Spleen (tissue), 7 donors: ENCODE data around the gene GNAO1.

Experiments used
- CTCF ChIP-seq, 11 experiments: fragments of 200-600 bp in 7 of 11; fragments of 450-650 bp in 4 of 11; sonication (generic) in 4 of 11; IDR thresholded peaks in 8 of 11; conservative IDR thresholded peaks in 3 of 11; 1 replicate in 7 of 11; 2 replicates in 4 of 11; pipeline versions ENCODE4 v1.4.0 to v1.8.0; 2016 to 2021; ENCODE audit warnings: antibody characterized with exemption in 11 of 11, inconsistent platforms in 4 of 11, mild to moderate bottlenecking in 1 of 11
- POLR2A ChIP-seq, 3 donors: fragments of 450-650 bp; IDR thresholded peaks; one replicate each; pipeline ENCODE4 v1.5.1; 2017; ENCODE audit warnings: antibody characterized with exemption in 3 of 3, mild to moderate bottlenecking in 1 of 3
- POLR2AphosphoS5 ChIP-seq, 3 donors: sonication (generic); formaldehyde crosslinking; IDR thresholded peaks; one replicate each; pipeline ENCODE4 v1.5.1; 2017; ENCODE audit warnings: antibody characterized with exemption in 3 of 3
- donor health status: DM: no; HTN: no; CAD: no; lungs with moderate emphysema.
- donor health status: DM: no; HTN: no; CAD: no.
- donor health status: DM: no; HTN: no; CAD: no.

GRCh38 chr16:56161658-56162057 is 29.6 kb upstream of the GNAO1 start:
- no peak for TF ChIP-seq CTCF (IDR thresholded peaks at IDR 0.05 in 8 of 11, conservative IDR thresholded peaks at IDR 0.05 in 3 of 11)
- no peak for TF ChIP-seq POLR2AphosphoS5 (IDR thresholded peaks at IDR 0.05)
- no peak for TF ChIP-seq POLR2A (IDR thresholded peaks at IDR 0.05)
